Type B pancreatic cell (in vitro differentiated cells): ENCODE results near the gene ATP13A2. TPM values are rescaled to one million over a fixed set of nuclear protein-coding genes. Genes with fewer than 3 reads are reported as not detected.

ENCODE experiments used
- DNase-seq: peaks from one replicate; pipeline ENCODE4 v3.0.0; 2021; ENCODE audit warnings: mixed read lengths; ENCODE audit not compliant: unreplicated experiment; ENCODE audit errors: extremely low spot score
- H3K27ac Mint-ChIP-seq: 2 replicates; pipeline ENCODE4 v1.8.0; 2021; ENCODE audit warnings: mild to moderate bottlenecking, mixed read lengths
- H3K27me3 Mint-ChIP-seq: 2 replicates; pipeline ENCODE4 v1.8.0; 2021; ENCODE audit warnings: mixed read lengths
- H3K36me3 Mint-ChIP-seq: 2 replicates; pipeline ENCODE4 v1.8.0; 2021; ENCODE audit warnings: mixed read lengths
- H3K4me1 Mint-ChIP-seq: one replicate; pipeline ENCODE4 v1.8.0; 2021; ENCODE audit warnings: mixed read lengths; ENCODE audit not compliant: unreplicated experiment
- H3K4me3 Mint-ChIP-seq: 2 replicates; pipeline ENCODE4 v1.8.0; 2021; ENCODE audit warnings: mild to moderate bottlenecking, mixed read lengths
- H3K9me3 Mint-ChIP-seq: 2 replicates; pipeline ENCODE4 v1.8.0; 2021; ENCODE audit warnings: mixed read lengths
- total RNA-seq: library from RNA; stranded (reverse); gene quantifications from 2 replicates; pipeline ENCODE4 v1.2.1, GENCODE V29; 2021; ENCODE audit warnings: low replicate concordance
- TF ChIP-seq, protein P1 (sequence below): fragments of 200-600 bp; sonication (generic); conservative IDR thresholded peaks from 2 replicates; pipeline ENCODE4 v1.5.0; 2021; ENCODE audit warnings: antibody characterized with exemption, mild to moderate bottlenecking

Gene ATP13A2
- total RNA-seq, 1 donor from 2014 or later: 66.4 TPM

DNA sequence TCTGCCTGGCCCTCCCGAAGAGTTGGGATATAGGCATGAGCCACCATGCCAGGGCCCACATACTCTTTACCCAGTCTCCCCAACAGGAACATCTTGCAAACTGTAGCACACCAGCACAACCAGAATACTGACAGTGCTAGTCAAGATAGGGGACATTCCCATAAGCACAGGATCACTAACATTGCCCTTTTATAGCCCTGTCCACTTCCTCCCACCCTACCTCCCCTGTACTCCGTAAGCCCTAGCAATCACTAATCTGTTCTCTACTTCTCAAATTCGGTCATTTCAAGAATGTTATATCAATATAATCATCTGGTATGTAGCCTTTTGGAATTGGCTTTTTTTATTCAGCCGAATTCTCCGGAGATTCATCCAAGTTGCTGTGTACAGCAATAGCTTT is 36.2 kb upstream of the ATP13A2 start:
- H3K4me1 Mint-ChIP-seq: peaks cover 29% of the 10 kb centered on the region
- H3K9me3 Mint-ChIP-seq: no peaks in the 10 kb centered on the region
- no peak overlapping the region for H3K4me3 Mint-ChIP-seq
- H3K27me3 Mint-ChIP-seq: no peaks in the 10 kb centered on the region
- no peak for DNase-seq
- H3K36me3 Mint-ChIP-seq: peaks cover 19% of the 10 kb centered on the region
- no peak overlapping the region for H3K27ac Mint-ChIP-seq
- TF ChIP-seq, protein P1, sequence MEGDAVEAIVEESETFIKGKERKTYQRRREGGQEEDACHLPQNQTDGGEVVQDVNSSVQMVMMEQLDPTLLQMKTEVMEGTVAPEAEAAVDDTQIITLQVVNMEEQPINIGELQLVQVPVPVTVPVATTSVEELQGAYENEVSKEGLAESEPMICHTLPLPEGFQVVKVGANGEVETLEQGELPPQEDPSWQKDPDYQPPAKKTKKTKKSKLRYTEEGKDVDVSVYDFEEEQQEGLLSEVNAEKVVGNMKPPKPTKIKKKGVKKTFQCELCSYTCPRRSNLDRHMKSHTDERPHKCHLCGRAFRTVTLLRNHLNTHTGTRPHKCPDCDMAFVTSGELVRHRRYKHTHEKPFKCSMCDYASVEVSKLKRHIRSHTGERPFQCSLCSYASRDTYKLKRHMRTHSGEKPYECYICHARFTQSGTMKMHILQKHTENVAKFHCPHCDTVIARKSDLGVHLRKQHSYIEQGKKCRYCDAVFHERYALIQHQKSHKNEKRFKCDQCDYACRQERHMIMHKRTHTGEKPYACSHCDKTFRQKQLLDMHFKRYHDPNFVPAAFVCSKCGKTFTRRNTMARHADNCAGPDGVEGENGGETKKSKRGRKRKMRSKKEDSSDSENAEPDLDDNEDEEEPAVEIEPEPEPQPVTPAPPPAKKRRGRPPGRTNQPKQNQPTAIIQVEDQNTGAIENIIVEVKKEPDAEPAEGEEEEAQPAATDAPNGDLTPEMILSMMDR: no peak

- no peak overlapping the region for H3K4me3 Mint-ChIP-seq
- no peaks in the 10 kb centered on the region for H3K27me3 Mint-ChIP-seq
- DNase-seq: no peak
- H3K36me3 Mint-ChIP-seq: peaks cover 20% of the 10 kb centered on the region
- no peak overlapping the region for H3K27ac Mint-ChIP-seq
- TF ChIP-seq, protein P1: no peak
- no peaks in the 10 kb centered on the region for H3K9me3 Mint-ChIP-seq
- H3K4me1 Mint-ChIP-seq: peaks cover 19% of the 10 kb centered on the region
These were observed 34.6 kb upstream of the ATP13A2 start for GRCh38 chr1:17046334-17046657.

DNA sequence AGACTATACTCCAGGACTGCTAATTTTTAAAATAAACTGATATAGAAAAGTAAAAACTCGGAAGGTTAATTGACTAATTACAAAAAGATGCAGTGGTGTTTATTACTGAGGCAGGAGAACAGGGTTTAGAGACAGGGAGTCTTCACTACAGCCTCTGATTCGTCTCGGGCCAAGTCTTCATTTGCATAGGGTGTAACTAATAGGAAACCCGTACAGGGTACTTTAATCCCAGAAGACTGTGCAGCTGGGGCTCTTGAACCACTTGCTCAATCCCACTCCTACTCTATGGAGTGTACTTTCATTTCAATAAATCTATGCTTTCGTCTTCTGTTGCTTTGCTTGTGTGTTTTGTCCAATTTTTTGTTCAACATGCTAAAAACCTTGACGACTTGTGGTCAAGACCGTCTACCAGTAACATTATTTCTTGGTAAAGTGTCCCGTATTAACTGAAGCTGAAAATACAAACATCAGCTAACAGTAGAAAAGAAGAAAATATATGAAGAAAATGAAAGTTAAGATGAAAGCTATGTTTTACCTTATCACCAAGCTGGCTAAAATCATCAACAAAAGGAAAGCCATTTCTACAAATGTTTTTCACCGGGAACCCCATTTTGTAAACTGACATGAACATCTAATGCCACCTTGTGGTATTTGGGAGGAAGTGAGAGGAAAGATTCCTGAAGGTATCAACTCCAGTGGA is 34.1 kb upstream of the ATP13A2 start:
- Mint-ChIP-seq H3K27ac (peak overlapping the region; percentile 88), H3K4me1 (peaks cover 14% of the 10 kb centered on the region), H3K27me3 (no peaks in the 10 kb centered on the region), H3K9me3 (no peaks in the 10 kb centered on the region), H3K36me3 (peaks cover 15% of the 10 kb centered on the region), H3K4me3 (peak overlapping the region; percentile 65)
- no peak for DNase-seq
- TF ChIP-seq, protein P1: peak; percentile 89

DNA sequence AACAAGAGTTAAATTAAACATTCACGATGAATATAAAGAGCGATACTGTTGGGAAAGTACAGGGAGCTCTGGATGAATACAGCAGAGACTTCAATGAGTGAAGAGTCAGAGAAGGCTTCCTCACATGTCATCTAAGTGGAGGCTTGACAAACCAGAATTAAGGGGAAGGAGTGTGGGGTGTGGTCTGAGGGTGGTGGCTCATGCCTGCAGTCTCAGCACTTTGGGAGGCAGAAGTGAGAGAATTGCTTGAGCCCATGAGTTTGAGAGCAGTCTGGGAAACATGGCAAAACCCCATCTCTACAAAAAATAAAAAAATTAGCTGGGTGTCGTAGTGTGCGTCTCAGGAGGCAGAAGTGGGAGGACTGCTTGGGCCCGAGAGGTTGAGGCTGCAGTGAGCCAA is 33.4 kb upstream of the ATP13A2 start:
- Mint-ChIP-seq H3K4me1 (peaks cover 13% of the 10 kb centered on the region), H3K27ac (peak overlapping the region; percentile 88), H3K4me3 (peak overlapping the region; percentile 23), H3K9me3 (no peaks in the 10 kb centered on the region), H3K36me3 (peaks cover 16% of the 10 kb centered on the region), H3K27me3 (no peaks in the 10 kb centered on the region)
- TF ChIP-seq, protein P1: no peak
- no peak for DNase-seq

DNA sequence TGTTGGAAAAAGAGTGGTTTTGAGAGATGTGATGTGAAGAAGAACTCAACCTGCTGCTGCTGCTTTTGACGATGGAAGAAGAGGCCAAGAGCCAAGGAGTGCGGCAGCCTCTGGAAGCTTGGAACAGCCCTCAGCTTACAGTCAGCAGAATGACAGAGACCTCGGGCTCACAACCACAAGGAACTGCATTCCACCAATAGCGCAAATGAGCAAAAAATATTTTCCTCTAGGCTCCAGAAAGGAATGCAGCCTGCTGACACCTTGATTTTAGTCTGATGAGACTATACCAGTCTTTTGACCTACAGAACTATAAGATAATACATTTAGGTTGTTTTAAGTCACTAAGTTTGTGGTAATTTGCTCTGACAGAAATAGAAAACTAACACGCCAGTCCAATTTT is 31.9 kb upstream of the ATP13A2 start:
- no peaks in the 10 kb centered on the region for H3K27me3 Mint-ChIP-seq
- H3K4me3 Mint-ChIP-seq: no peak overlapping the region
- H3K9me3 Mint-ChIP-seq: no peaks in the 10 kb centered on the region
- TF ChIP-seq, protein P1: no peak
- peaks cover 20% of the 10 kb centered on the region for H3K36me3 Mint-ChIP-seq
- H3K4me1 Mint-ChIP-seq: peaks cover 13% of the 10 kb centered on the region
- peak overlapping the region; percentile 69 for H3K27ac Mint-ChIP-seq
- no peak for DNase-seq
